Measurements from ENCODE around the gene LAP3. TPM values are rescaled to one million over a fixed set of nuclear protein-coding genes. Genes with fewer than 3 reads are reported as not detected.

The LAP3 gene
- total RNA-seq, 1 donor, result 128 TPM

- H2AFZ ChIP-seq (ENCODE audit: low read length), result peak overlapping the region; percentile 42
- H3K79me2 ChIP-seq (ENCODE audit: insufficient read depth, low read length), result peaks cover 16% of the 10 kb centered on the region
- H3K9me3 ChIP-seq (ENCODE audit: low read depth, low read length), result no peaks in the 10 kb centered on the region
- H3K27me3 ChIP-seq (ENCODE audit: insufficient read depth, low read length), result no peaks in the 10 kb centered on the region
- peak overlapping the region; percentile 82 for H3K27ac ChIP-seq (ENCODE audit: low read depth, low read length)
- peak; percentile 71 for DNase-seq (ENCODE audit: insufficient read length, low spot score, missing footprints)
- peaks cover 21% of the 10 kb centered on the region for H3K36me3 ChIP-seq (ENCODE audit: insufficient read depth, low read length)
- no peak for TF ChIP-seq CTCF (IDR thresholded peaks at IDR 0.05; ENCODE audit: extremely low read depth, low read depth, low read length)
- peak overlapping the region; percentile 87 for H3K4me2 ChIP-seq (ENCODE audit: insufficient read depth, low read length)
- H4K20me1 ChIP-seq (ENCODE audit: insufficient read depth, low read length), result peaks cover 7% of the 10 kb centered on the region
- peak overlapping the region; percentile 92 for H3K4me3 ChIP-seq (ENCODE audit: insufficient read depth, low read length)
- peaks cover 27% of the 10 kb centered on the region for H3K4me1 ChIP-seq (ENCODE audit: insufficient read depth, low read length)
These were observed 1.5 kb downstream of the LAP3 start for GRCh38 chr4:17578482-17578891.

GRCh38 chr4:17580969-17581368, 4.0 kb downstream of the LAP3 start:
- Histone ChIP-seq H4K20me1 (ENCODE audit: insufficient read depth, low read length) (peaks cover 7% of the 10 kb centered on the region), H3K4me2 (ENCODE audit: insufficient read depth, low read length) (peak overlapping the region; percentile 8), H3K9me3 (ENCODE audit: low read depth, low read length) (no peaks in the 10 kb centered on the region), H3K27me3 (ENCODE audit: insufficient read depth, low read length) (no peaks in the 10 kb centered on the region), H3K36me3 (ENCODE audit: insufficient read depth, low read length) (peaks cover 46% of the 10 kb centered on the region), H2AFZ (ENCODE audit: low read length) (no peak overlapping the region), H3K4me1 (ENCODE audit: insufficient read depth, low read length) (peaks cover 27% of the 10 kb centered on the region), H3K4me3 (ENCODE audit: insufficient read depth, low read length) (no peak overlapping the region), H3K79me2 (ENCODE audit: insufficient read depth, low read length) (peaks cover 16% of the 10 kb centered on the region), H3K27ac (ENCODE audit: low read depth, low read length) (no peak overlapping the region)
- TF ChIP-seq CTCF (IDR thresholded peaks at IDR 0.05; ENCODE audit: extremely low read depth, low read depth, low read length), result no peak
- peak; percentile 95 for DNase-seq (ENCODE audit: insufficient read length, low spot score, missing footprints)

- Histone ChIP-seq H3K27me3 (ENCODE audit: insufficient read depth, low read length) (no peaks in the 10 kb centered on the region), H4K20me1 (ENCODE audit: insufficient read depth, low read length) (peaks cover 5% of the 10 kb centered on the region), H3K9me3 (ENCODE audit: low read depth, low read length) (no peaks in the 10 kb centered on the region), H3K79me2 (ENCODE audit: insufficient read depth, low read length) (peaks cover 12% of the 10 kb centered on the region), H3K4me1 (ENCODE audit: insufficient read depth, low read length) (peaks cover 18% of the 10 kb centered on the region), H3K4me3 (ENCODE audit: insufficient read depth, low read length) (no peak overlapping the region), H2AFZ (ENCODE audit: low read length) (no peak overlapping the region), H3K27ac (ENCODE audit: low read depth, low read length) (no peak overlapping the region), H3K36me3 (ENCODE audit: insufficient read depth, low read length) (peaks cover 57% of the 10 kb centered on the region), H3K4me2 (ENCODE audit: insufficient read depth, low read length) (no peak overlapping the region)
- DNase-seq (ENCODE audit: insufficient read length, low spot score, missing footprints), result no peak
- no peak for TF ChIP-seq CTCF (IDR thresholded peaks at IDR 0.05; ENCODE audit: extremely low read depth, low read depth, low read length)
These were observed 6.3 kb downstream of the LAP3 start for GRCh38 chr4:17583276-17583675.

GRCh38 chr4:17583941-17584340, 6.9 kb downstream of the LAP3 start:
- H3K27ac ChIP-seq (ENCODE audit: low read depth, low read length), result no peak overlapping the region
- H3K4me2 ChIP-seq (ENCODE audit: insufficient read depth, low read length), result no peak overlapping the region
- no peaks in the 10 kb centered on the region for H3K27me3 ChIP-seq (ENCODE audit: insufficient read depth, low read length)
- H2AFZ ChIP-seq (ENCODE audit: low read length), result no peak overlapping the region
- peaks cover 5% of the 10 kb centered on the region for H4K20me1 ChIP-seq (ENCODE audit: insufficient read depth, low read length)
- peaks cover 64% of the 10 kb centered on the region for H3K36me3 ChIP-seq (ENCODE audit: insufficient read depth, low read length)
- H3K4me1 ChIP-seq (ENCODE audit: insufficient read depth, low read length), result peaks cover 12% of the 10 kb centered on the region
- peaks cover 6% of the 10 kb centered on the region for H3K79me2 ChIP-seq (ENCODE audit: insufficient read depth, low read length)
- no peaks in the 10 kb centered on the region for H3K9me3 ChIP-seq (ENCODE audit: low read depth, low read length)
- TF ChIP-seq CTCF (IDR thresholded peaks at IDR 0.05; ENCODE audit: extremely low read depth, low read depth, low read length), result no peak
- no peak overlapping the region for H3K4me3 ChIP-seq (ENCODE audit: insufficient read depth, low read length)
- no peak for DNase-seq (ENCODE audit: insufficient read length, low spot score, missing footprints)
